IPS-15b (cell line): ENCODE results near the gene CETN1.

Source experiments
- H3K27me3 ChIP-seq: one replicate; pipeline ENCODE4 v1.6.1; 2013; ENCODE audit warnings: low read length; ENCODE audit not compliant: control insufficient read depth, insufficient read depth
- H3K36me3 ChIP-seq: one replicate; pipeline ENCODE4 v1.6.1; 2013; ENCODE audit warnings: low read length; ENCODE audit not compliant: control insufficient read depth, insufficient read depth
- H3K4me1 ChIP-seq: one replicate; pipeline ENCODE4 v1.6.1; 2013; ENCODE audit warnings: mild to moderate bottlenecking, low read length; ENCODE audit not compliant: control insufficient read depth, insufficient read depth
- H3K4me3 ChIP-seq: one replicate; pipeline ENCODE4 v1.5.1; 2013; ENCODE audit warnings: low read depth, low read length
- H3K9ac ChIP-seq: one replicate; pipeline ENCODE4 v1.6.1; 2013; ENCODE audit warnings: low read depth, mild to moderate bottlenecking, low read length
- H3K9me3 ChIP-seq: one replicate; pipeline ENCODE4 v1.6.1; 2013; ENCODE audit warnings: mild to moderate bottlenecking, low read length; ENCODE audit not compliant: control insufficient read depth, insufficient read depth

The CETN1 gene

DNA sequence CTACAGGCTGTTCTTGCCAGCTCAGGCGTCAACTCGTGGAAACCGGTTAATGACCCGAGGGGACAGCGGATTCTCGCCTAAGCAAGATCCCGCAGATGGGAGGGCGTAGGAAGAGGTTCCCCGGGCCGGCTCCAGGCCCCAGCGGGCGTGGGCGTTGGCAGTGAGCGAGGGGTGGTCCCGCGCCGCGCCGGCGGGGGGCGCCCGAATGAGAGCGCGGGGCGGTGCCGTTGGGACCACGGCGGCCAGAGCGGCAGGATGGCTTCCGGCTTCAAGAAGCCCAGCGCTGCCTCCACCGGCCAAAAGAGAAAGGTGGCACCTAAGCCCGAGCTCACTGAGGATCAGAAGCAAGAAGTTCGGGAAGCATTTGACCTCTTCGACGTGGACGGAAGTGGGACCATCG is at the start of gene CETN1:
Gene CETN1 (plus strand): TSS at position 227 of the 400 bp plus-strand sequence. CDS start 29 bp downstream, at position 256.
- Histone ChIP-seq H3K9me3 (no peaks in the 10 kb centered on the region), H3K4me1 (peaks cover 7% of the 10 kb centered on the region), H3K27me3 (no peaks in the 10 kb centered on the region), H3K36me3 (no peaks in the 10 kb centered on the region), H3K9ac (no peak within 1 kb of the TSS), H3K4me3 (no peak within 1 kb of the TSS)

DNA sequence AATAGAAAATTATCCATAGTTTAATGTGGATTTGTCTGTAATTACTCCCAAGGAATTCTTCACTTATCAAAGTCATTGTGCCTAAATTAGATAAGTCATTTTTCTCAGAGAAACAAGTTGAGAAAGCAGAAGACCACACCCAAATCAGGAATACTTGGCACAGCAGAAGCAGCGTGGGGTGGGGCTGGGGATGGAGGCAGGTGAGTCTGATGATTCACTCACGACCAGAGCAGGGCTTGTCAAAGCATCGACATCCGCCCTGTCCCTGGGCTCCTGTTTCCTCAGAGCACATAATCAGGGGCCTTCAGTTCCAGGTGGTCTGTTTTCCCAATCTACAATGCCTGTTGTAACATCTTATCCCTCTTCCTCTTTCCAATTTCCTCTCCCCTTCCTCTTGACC is 48.2 kb upstream of the CETN1 start:
- Histone ChIP-seq H3K36me3 (no peaks in the 10 kb centered on the region), H3K9ac (no peak overlapping the region), H3K4me3 (no peak overlapping the region), H3K4me1 (no peaks in the 10 kb centered on the region), H3K27me3 (no peaks in the 10 kb centered on the region), H3K9me3 (no peaks in the 10 kb centered on the region)

DNA sequence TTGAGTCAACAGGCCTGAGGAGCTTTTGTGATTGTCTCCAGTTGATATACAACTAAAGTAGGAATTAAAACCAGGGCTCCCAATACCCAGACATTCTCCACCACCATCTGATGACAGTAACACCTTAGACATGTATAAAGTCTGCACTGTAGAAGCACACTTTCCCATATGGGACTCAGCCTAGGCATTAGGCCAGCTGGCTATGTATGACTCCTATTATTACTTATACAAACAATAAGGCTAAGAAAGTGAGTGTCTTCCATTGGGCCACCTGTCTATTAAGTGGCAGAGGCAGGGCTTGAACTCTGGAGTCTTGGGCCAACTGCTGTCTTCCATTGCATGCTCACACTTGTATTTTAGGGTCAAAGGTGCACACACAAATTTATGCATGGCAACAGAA is 47.5 kb upstream of the CETN1 start:
- no peaks in the 10 kb centered on the region for H3K27me3 ChIP-seq
- H3K4me1 ChIP-seq: no peaks in the 10 kb centered on the region
- H3K9ac ChIP-seq: no peak overlapping the region
- no peaks in the 10 kb centered on the region for H3K9me3 ChIP-seq
- H3K4me3 ChIP-seq: no peak overlapping the region
- no peaks in the 10 kb centered on the region for H3K36me3 ChIP-seq

DNA sequence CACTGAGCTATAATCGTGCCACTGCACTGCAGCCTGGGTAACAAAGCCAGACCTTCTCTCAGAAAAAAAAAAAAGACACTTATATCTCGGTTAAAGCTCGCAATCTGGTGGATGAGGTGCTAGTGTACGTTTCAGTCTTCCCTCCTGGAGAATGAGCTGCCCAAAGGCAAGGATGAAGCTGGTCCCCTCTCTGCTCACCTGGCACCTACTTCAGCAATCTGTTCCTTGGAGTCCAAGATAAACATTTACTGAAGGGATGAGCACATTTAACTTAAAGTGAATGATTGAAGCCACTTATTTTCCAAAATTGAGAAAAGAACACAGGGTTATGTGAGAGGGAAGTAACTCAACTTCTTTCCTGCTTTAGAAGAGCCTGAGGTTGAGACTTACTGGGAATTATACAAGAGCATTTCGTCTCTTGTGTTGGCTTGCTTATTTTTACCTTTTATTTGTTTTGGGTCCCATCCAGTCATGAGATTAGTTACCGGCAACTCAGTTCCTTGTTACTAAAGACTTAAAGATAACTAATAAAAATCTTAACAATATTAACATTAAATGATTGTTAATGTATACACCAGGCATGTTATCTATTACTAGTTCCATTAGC is 46.1 kb upstream of the CETN1 start:
- H3K9ac ChIP-seq: no peak overlapping the region

DNA sequence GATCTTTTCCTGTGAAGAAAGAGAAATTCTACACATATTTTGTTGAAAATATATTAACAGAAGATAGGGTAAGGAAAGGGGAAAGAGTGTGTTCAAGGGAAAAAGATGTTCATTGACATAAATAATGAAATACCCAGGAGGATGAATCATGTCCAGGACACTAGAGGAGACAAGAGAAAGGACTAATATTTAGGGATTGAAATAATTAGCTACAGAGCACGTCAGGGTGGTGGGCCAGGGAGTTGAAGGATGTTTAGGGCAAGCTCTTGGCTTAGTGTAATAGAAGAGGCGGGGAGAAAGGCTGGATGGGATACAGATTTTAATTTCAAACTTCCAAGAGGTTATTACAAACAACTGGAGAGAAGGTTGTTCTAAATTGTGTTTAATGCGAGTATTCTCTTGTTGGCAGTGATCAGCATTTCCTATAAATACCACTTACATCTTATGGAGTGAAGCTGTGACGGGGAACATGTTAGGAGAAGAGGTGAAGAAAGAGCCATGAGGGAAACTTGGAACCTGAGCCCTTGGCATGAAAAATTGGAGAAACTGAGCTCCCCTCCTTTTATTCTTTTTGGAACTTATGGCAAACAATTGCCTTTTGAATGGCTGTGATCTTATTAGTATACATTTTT is 36.6 kb upstream of the CETN1 start:
- Histone ChIP-seq H3K4me1 (no peaks in the 10 kb centered on the region), H3K4me3 (no peak overlapping the region), H3K9ac (no peak overlapping the region), H3K27me3 (no peaks in the 10 kb centered on the region), H3K9me3 (no peaks in the 10 kb centered on the region), H3K36me3 (no peaks in the 10 kb centered on the region)

More for the DNA sequence above, 46.1 kb upstream of the CETN1 start:
- Histone ChIP-seq H3K4me3 (no peak overlapping the region), H3K36me3 (no peaks in the 10 kb centered on the region), H3K27me3 (no peaks in the 10 kb centered on the region), H3K4me1 (no peaks in the 10 kb centered on the region), H3K9me3 (no peaks in the 10 kb centered on the region)

DNA sequence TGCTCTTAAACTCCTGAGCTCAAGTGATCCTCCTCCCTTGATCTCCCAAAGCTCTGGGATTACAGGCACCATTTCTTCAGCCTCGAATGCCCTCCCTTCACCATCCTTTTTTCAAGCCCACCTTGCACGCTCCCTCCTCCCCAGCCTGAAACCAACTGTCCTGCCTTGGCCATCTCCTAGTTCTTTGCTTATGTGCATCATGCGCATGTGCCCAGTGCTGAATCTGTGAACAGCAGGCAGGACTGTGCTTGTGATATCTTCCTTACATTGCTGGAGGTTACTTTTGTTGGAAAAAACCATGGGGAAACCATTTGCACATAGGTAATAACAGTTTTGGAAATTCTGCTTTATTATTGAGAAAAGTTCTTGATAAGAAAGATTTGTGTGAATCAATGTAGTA is 30.2 kb upstream of the CETN1 start:
- Histone ChIP-seq H3K4me1 (no peaks in the 10 kb centered on the region), H3K4me3 (no peak overlapping the region), H3K27me3 (no peaks in the 10 kb centered on the region), H3K9ac (no peak overlapping the region), H3K9me3 (no peaks in the 10 kb centered on the region), H3K36me3 (no peaks in the 10 kb centered on the region)

DNA sequence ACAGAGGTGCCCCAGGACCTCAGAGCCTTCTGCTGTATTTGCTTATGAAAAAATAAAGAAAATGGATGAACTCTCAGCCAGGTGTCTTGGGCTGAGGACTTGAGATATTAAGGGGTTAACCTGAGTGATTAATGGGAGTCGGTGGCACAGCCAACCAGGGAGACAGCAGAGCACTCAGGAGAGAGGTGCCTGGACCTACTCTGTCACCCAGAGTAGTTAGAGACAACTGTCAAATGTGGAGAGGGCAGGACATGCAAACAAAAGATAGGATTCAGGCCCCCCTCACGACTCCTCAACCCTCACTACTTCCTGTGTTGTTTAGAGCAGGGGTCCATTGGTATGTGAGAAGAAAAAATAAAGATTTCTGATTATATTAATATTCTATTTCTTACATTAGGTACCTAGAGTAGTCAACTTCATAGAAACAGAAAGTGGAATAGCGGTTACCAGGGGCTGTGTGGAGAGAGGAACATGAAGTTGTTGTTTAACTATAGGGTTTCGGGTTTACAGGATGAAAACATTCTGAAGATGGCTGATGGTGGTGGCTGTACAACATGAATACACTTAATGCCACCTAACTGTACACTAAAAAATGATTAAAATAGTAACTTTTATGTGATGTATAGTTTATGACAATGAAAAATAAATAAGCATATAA is 28.6 kb upstream of the CETN1 start:
- H3K4me1 ChIP-seq: no peaks in the 10 kb centered on the region
- H3K9ac ChIP-seq: no peak overlapping the region
- H3K4me3 ChIP-seq: no peak overlapping the region
- no peaks in the 10 kb centered on the region for H3K9me3 ChIP-seq
- H3K36me3 ChIP-seq: no peaks in the 10 kb centered on the region
- H3K27me3 ChIP-seq: no peaks in the 10 kb centered on the region

DNA sequence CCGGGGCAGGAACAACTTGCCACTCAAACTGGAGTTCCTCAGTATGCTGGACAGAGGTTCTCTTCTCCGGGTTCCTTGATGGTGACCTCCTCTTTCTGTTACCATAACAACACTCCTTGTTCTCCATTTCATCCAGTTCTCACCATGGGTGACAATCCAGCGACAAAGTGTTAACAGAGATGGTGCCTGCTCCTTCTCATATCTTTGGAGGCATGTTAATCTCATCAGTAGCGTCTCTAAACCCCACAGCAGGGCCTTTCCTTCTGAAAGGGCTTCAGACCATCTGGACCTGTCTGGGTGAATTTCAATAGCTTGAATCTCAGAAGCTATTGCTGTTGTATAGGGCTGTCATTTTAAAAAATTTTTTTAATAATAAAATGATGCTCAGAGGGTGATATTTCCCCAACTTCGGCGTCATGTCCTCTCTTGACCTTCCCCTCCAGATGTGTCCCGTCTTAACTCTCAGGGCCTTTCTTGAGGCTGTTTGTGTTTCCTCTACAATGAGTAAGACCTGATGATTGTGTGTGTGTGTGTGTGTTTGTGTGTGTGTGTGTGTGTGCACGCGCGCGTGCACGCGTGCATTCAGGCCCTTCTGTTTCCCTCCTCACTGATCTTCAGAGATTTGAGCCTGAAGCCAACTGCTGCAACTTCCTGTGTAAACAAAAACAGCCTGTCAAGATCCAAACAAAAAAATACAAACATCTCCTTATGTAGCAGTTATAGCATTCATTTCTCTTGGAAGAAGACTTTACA is 24.3 kb upstream of the CETN1 start:
- Histone ChIP-seq H3K4me1 (no peaks in the 10 kb centered on the region), H3K27me3 (no peaks in the 10 kb centered on the region), H3K9ac (no peak overlapping the region), H3K36me3 (no peaks in the 10 kb centered on the region), H3K9me3 (no peaks in the 10 kb centered on the region), H3K4me3 (no peak overlapping the region)

DNA sequence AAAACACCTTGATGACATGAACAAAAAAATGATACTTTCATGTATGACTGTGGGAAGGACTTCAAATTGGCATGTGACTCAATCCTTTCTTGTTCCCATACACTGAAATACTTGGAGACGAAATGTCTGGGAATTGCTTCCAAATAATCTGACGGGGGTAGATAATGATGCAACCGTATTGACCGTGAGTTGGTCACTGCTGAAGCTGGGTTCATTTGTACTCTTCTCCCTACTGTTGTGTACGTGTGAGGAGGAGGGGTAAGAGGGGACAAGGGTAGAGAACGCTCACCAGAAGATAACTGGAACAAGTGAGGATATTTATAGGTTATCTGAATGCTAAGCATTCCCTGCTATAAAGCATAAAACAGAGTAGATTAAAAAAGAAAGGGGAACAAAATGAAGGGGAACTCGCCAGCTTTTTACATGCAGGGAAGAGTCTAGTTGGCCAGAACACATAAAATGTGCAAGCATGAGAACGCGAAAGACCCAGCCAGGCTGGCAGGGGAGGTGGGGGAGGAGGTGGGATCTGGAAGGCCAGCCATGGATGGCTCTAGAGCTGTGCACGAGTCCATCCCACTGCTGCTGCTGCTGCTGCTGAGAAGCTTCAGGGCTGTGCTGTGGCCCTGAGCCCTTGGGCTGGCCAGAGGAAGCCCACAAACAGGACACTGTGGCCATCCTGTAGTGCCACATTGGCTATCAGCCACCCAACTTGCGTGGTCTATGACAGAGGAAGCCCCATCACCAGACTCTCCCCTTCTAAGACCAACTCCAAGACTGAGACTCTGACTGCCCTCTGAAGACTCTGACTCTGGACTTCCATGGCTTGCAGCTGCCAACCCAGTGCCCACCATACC is 15.2 kb upstream of the CETN1 start:
- no peaks in the 10 kb centered on the region for H3K36me3 ChIP-seq
- no peaks in the 10 kb centered on the region for H3K27me3 ChIP-seq
- H3K9ac ChIP-seq: no peak overlapping the region
- no peak overlapping the region for H3K4me3 ChIP-seq
- no peaks in the 10 kb centered on the region for H3K4me1 ChIP-seq
- H3K9me3 ChIP-seq: no peaks in the 10 kb centered on the region

DNA sequence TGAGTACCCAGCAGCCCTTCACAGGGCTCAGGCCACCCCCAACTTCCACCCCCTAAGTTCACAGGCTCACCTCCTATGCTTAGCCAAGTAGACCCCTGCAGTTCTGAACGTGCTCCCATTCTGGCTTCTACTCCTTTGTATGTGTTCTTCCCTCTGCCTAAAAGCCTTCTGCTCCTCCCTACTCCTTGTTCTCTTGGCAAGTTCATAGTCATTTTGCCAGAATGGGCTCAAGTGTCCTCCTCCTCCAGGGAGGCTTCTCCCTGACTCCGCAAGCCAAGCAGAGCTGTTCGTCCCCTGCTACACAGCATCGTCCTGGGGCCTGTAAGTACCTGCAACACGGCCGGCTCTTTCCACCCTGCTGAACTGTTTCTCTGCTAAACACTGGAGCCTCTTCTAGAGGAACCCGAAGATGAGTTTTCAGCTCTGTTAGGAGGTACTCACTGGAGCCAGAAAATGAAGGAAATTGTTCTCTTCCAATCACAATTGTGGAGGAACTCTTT is 14.6 kb upstream of the CETN1 start:
- H3K4me1 ChIP-seq: no peaks in the 10 kb centered on the region
- H3K9ac ChIP-seq: no peak overlapping the region
- no peak overlapping the region for H3K4me3 ChIP-seq
- H3K36me3 ChIP-seq: no peaks in the 10 kb centered on the region
- no peaks in the 10 kb centered on the region for H3K27me3 ChIP-seq
- H3K9me3 ChIP-seq: no peaks in the 10 kb centered on the region

DNA sequence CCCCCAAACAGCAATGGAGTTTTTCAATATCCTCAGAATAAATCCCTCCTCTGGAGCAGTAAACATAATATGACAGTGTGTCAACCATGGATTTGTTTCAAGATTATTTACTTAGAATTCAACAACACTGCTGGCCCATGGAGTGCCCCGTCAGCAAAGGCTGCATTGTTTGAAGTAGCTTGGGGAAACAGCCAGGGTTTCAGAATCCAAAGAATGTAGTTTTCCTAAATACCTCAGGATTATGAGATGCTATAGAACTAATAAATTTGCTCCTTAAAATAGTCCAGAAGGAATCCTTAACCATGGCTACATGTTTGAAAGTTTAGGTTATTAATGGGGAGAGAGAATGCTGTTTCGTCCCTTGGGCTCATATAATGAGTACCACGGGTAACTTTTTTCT is 13.1 kb upstream of the CETN1 start:
- Histone ChIP-seq H3K36me3 (no peaks in the 10 kb centered on the region), H3K4me1 (no peaks in the 10 kb centered on the region), H3K9me3 (no peaks in the 10 kb centered on the region), H3K9ac (no peak overlapping the region), H3K27me3 (no peaks in the 10 kb centered on the region), H3K4me3 (no peak overlapping the region)
